Loucy (cell line): ENCODE data around the gene TPSD1.
"Not testable (repeated sequence)": the region's sequence is repeated elsewhere in the genome, so short reads cannot be mapped to it uniquely, and the experiment has no call there.

Experiments used
- H2AFZ ChIP-seq: fragments of 200-600 bp; sonication (generic); 2 replicates; pipeline ENCODE4 v1.6.0; 2016; ENCODE audit warnings: antibody characterized with exemption, mild to moderate bottlenecking, low read length, moderate library complexity
- H3F3A ChIP-seq: fragments of 200-600 bp; 2 replicates; pipeline ENCODE4 v1.6.0; 2016; ENCODE audit warnings: antibody characterized with exemption, low read depth, mild to moderate bottlenecking
- H3K27me3 ChIP-seq: fragments of 200-600 bp; sonication (generic); 2 replicates; pipeline ENCODE4 v1.6.1; 2014; ENCODE audit warnings: low read length, mild to moderate bottlenecking; ENCODE audit not compliant: insufficient read depth, poor library complexity, severe bottlenecking
- H3K36me3 ChIP-seq: fragments of 200-600 bp; sonication (generic); 2 replicates; pipeline ENCODE4 v1.6.1; 2016; ENCODE audit warnings: low read length; ENCODE audit not compliant: insufficient read depth
- H3K4me1 ChIP-seq: fragments of 200-600 bp; sonication (generic); 2 replicates; pipeline ENCODE4 v1.5.1; 2014; ENCODE audit warnings: low read length, mild to moderate bottlenecking; ENCODE audit not compliant: insufficient read depth, poor library complexity, severe bottlenecking
- H3K4me2 ChIP-seq: fragments of 200-600 bp; sonication (generic); 2 replicates; pipeline ENCODE4 v1.6.0; 2014; ENCODE audit warnings: antibody characterized with exemption, low read length, low read depth, mild to moderate bottlenecking; ENCODE audit not compliant: poor library complexity, severe bottlenecking
- H3K4me3 ChIP-seq: fragments of 200-600 bp; sonication (generic); 2 replicates; pipeline ENCODE4 v1.5.1; 2014; ENCODE audit warnings: low read length, mild to moderate bottlenecking, mixed read lengths; ENCODE audit not compliant: poor library complexity, severe bottlenecking
- H3K79me2 ChIP-seq: fragments of 200-600 bp; sonication (generic); 2 replicates; pipeline ENCODE4 v1.6.1; 2014; ENCODE audit warnings: low read length; ENCODE audit not compliant: insufficient read depth
- H3K9ac ChIP-seq: fragments of 200-600 bp; sonication (generic); 2 replicates; pipeline ENCODE4 v1.6.0; 2014; ENCODE audit warnings: mild to moderate bottlenecking, low read depth, low read length, moderate library complexity; ENCODE audit not compliant: poor library complexity, severe bottlenecking
- H3K9me2 ChIP-seq: fragments of 200-600 bp; sonication (generic); replicated peaks from 2 replicates; pipeline ENCODE4 v1.6.1; 2016; ENCODE audit warnings: low read depth, low read length, mixed read lengths
- H3K9me3 ChIP-seq: fragments of 200-600 bp; sonication (generic); 2 replicates; pipeline ENCODE4 v1.6.1; 2014; ENCODE audit warnings: mild to moderate bottlenecking, antibody characterized with exemption, low read length, low read depth; ENCODE audit not compliant: insufficient read depth
- H4K20me1 ChIP-seq: fragments of 200-600 bp; sonication (generic); 2 replicates; pipeline ENCODE4 v1.6.0; 2014; ENCODE audit warnings: antibody characterized with exemption, low read length, mild to moderate bottlenecking; ENCODE audit not compliant: insufficient read depth, poor library complexity, severe bottlenecking
- EZH2phosphoT487 ChIP-seq: fragments of 200-600 bp; IDR thresholded peaks from 2 replicates; pipeline ENCODE4 v1.6.1; 2018; ENCODE audit warnings: antibody characterized with exemption, mild to moderate bottlenecking, moderate library complexity, borderline replicate concordance
- TF ChIP-seq, protein P1 (sequence below): fragments of 200-600 bp; sonication (generic); conservative IDR thresholded peaks from 2 replicates; pipeline ENCODE4 v1.5.1; 2014; ENCODE audit warnings: mild to moderate bottlenecking, antibody characterized with exemption, low read length

Gene TPSD1

GRCh38 chr16:1243907-1244850 lies 11.7 kb upstream of the TPSD1 start:
- H4K20me1 ChIP-seq, H3K9me2 ChIP-seq, H3F3A ChIP-seq, H3K27me3 ChIP-seq, H3K4me1 ChIP-seq, H3K9me3 ChIP-seq, H3K36me3 ChIP-seq, H3K9ac ChIP-seq, H3K79me2 ChIP-seq, H2AFZ ChIP-seq, H3K4me2 ChIP-seq, H3K4me3 ChIP-seq: not testable (repeated sequence)

GRCh38 chr16:1244881-1245280 lies 11.0 kb upstream of the TPSD1 start:
- no peaks in the 10 kb centered on the region for H3K79me2 ChIP-seq
- no peaks in the 10 kb centered on the region for H3F3A ChIP-seq
- no peaks in the 10 kb centered on the region for H3K4me1 ChIP-seq
- peak overlapping the region; percentile 16 for H3K4me2 ChIP-seq
- H2AFZ ChIP-seq: no peak overlapping the region
- no peaks in the 10 kb centered on the region for H4K20me1 ChIP-seq
- H3K4me3 ChIP-seq: no peak overlapping the region
- TF ChIP-seq, protein P1, sequence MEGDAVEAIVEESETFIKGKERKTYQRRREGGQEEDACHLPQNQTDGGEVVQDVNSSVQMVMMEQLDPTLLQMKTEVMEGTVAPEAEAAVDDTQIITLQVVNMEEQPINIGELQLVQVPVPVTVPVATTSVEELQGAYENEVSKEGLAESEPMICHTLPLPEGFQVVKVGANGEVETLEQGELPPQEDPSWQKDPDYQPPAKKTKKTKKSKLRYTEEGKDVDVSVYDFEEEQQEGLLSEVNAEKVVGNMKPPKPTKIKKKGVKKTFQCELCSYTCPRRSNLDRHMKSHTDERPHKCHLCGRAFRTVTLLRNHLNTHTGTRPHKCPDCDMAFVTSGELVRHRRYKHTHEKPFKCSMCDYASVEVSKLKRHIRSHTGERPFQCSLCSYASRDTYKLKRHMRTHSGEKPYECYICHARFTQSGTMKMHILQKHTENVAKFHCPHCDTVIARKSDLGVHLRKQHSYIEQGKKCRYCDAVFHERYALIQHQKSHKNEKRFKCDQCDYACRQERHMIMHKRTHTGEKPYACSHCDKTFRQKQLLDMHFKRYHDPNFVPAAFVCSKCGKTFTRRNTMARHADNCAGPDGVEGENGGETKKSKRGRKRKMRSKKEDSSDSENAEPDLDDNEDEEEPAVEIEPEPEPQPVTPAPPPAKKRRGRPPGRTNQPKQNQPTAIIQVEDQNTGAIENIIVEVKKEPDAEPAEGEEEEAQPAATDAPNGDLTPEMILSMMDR: no peak
- no peak for TF ChIP-seq EZH2phosphoT487
- peak overlapping the region; percentile 36 for H3K9ac ChIP-seq
- H3K27me3 ChIP-seq: no peaks in the 10 kb centered on the region
- no peaks in the 10 kb centered on the region for H3K36me3 ChIP-seq
- H3K9me2 ChIP-seq: no peaks in the 10 kb centered on the region
- no peaks in the 10 kb centered on the region for H3K9me3 ChIP-seq

DNA sequence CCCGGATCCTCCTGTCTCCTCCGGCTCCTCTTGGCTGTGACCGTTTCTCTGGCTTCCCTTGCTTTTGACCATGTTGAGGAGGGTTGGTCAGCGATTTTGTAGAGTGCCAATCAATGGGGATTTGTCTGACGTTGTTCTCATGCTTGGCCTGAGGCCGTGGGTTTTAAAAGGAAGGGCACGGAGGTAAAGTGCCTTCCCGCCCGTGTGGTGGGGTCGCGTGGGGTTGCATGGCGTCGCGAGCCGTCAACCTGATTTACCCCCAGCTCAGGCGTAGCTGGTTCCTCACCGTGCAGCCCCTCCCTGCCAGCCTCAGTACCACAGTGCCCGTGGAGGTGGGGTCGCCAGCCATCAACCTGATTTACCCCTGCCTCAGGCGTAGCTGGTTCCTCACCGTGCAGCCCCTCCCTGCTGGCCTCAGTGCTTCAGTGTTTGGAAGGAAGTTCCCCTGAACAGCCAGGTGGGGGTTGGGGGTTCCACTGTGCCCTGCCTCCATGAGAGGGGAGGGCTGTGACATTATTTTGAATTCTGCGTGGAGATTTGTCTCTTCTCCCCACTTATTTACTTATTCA lies 10.3 kb upstream of the TPSD1 start:
- TF ChIP-seq EZH2phosphoT487: no peak
- TF ChIP-seq, protein P1: no peak
- Histone ChIP-seq H3K79me2 (no peaks in the 10 kb centered on the region), H3K36me3 (no peaks in the 10 kb centered on the region), H3K9ac (peak overlapping the region; percentile 36), H3K27me3 (no peaks in the 10 kb centered on the region), H4K20me1 (no peaks in the 10 kb centered on the region), H3K4me3 (no peak overlapping the region), H3K4me2 (peak overlapping the region; percentile 16), H3K4me1 (no peaks in the 10 kb centered on the region), H3F3A (no peaks in the 10 kb centered on the region), H3K9me3 (no peaks in the 10 kb centered on the region), H2AFZ (no peak overlapping the region), H3K9me2 (no peaks in the 10 kb centered on the region)

GRCh38 chr16:1247903-1248537 lies 7.8 kb upstream of the TPSD1 start:
- not testable (repeated sequence) for H3K9ac ChIP-seq, H3K36me3 ChIP-seq, H3K4me1 ChIP-seq, H3K9me3 ChIP-seq, H3K27me3 ChIP-seq, H4K20me1 ChIP-seq, H3K4me2 ChIP-seq, H3K9me2 ChIP-seq, H2AFZ ChIP-seq, H3K4me3 ChIP-seq, H3F3A ChIP-seq, H3K79me2 ChIP-seq

- not testable (repeated sequence) for H3K4me2 ChIP-seq, H3K9ac ChIP-seq, H3K79me2 ChIP-seq, H3K4me3 ChIP-seq, H3K9me3 ChIP-seq, H3F3A ChIP-seq, H2AFZ ChIP-seq, H3K27me3 ChIP-seq, H3K9me2 ChIP-seq, H3K4me1 ChIP-seq, H3K36me3 ChIP-seq, H4K20me1 ChIP-seq
Measured at GRCh38 chr16:1249031-1249755, 6.7 kb upstream of the TPSD1 start.
